ENCODE results near the gene PRKAG3. TPM values are rescaled to one million over a fixed set of nuclear protein-coding genes. Genes with fewer than 3 reads are reported as not detected.

Gene PRKAG3
- total and polyA plus RNA-seq, 2 donors (not counting 3 experiments of a cell fraction or from before 2014, with no cell fraction given): not detected

DNA sequence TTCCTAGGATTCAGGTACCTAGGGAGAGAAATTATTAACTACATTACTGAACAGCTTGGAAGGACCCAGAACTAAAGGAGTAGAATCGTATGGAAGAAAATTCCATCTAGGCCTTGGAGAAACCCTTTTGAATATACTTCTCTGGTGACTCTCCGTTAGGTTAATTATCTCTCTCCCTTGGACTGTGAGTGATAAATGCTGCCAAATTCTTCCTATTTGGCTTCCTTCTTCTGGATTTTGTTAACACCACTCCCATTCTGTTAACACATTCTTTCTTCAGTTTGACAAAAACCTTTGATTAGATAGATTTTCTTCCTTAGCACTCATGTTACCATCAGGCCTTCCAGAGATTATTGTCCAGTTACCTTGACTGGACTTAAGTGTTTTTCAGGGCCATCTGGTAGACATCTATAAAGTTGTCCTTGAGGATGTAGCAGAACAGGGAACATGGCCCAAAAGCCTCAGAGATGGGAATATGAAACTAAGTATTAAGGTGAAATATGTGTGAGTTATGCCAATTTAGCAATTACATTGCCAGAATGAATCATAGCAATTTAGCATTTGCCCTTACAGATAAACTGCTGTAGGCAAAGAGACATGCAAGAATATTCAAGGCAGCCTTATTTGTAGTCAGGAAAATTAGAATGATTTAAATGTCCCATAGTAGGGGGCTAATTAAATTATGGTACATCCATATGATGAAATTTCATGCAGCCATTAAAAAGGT lies 42.9 kb downstream of the PRKAG3 start:
- no peak overlapping the region for H3K4me2 ChIP-seq (ENCODE audit: insufficient read depth, low read length)
- H2AFZ ChIP-seq (ENCODE audit: low read depth, low read length): no peak overlapping the region
- H3K27ac ChIP-seq (ENCODE audit: insufficient read depth, low read depth, low read length): no peak overlapping the region
- peaks cover 0 to 2% of the 10 kb centered on the region in 2 experiments for H3K27me3 ChIP-seq (ENCODE audit: control insufficient read depth in 2 of 2, insufficient read depth in 2 of 2, low read length in 2 of 2)
- POLR2A ChIA-PET: no interaction called here
- H3K79me2 ChIP-seq (ENCODE audit: control insufficient read depth, insufficient read depth, low read length): no peaks in the 10 kb centered on the region
- DNase-seq (ENCODE audit: low read depth, low spot score) (no peak), FAIRE-seq (no peak)
- CTCF ChIA-PET: no interaction called here
- no peaks in the 10 kb centered on the region for H4K20me1 ChIP-seq (replicated peaks; ENCODE audit: control insufficient read depth, extremely low read depth, insufficient read depth, low read length)
- no peaks in the 10 kb centered on the region for H3K9me1 ChIP-seq (replicated peaks; ENCODE audit: control insufficient read depth, extremely low read depth, insufficient read depth, low read length)
- intact Hi-C loops (cut with micrococcal nuclease): no loop called here
- no peak overlapping the region for H3K9ac ChIP-seq (replicated peaks; ENCODE audit: extremely low read depth, insufficient read depth, low read length)
- H3K36me3 ChIP-seq (ENCODE audit: control insufficient read depth in 2 of 2, extremely low read depth in 1 of 2, insufficient read depth in 2 of 2, low read length in 2 of 2): no peaks in the 10 kb centered on the region
- no peak for TF ChIP-seq POLR2AphosphoS5 (IDR thresholded peaks at IDR 0.05; ENCODE audit: insufficient read depth, low read depth, low read length)
- TF ChIP-seq MYC (IDR thresholded peaks at IDR 0.05; ENCODE audit: low read depth, low read length): no peak
- TF ChIP-seq, protein P1, sequence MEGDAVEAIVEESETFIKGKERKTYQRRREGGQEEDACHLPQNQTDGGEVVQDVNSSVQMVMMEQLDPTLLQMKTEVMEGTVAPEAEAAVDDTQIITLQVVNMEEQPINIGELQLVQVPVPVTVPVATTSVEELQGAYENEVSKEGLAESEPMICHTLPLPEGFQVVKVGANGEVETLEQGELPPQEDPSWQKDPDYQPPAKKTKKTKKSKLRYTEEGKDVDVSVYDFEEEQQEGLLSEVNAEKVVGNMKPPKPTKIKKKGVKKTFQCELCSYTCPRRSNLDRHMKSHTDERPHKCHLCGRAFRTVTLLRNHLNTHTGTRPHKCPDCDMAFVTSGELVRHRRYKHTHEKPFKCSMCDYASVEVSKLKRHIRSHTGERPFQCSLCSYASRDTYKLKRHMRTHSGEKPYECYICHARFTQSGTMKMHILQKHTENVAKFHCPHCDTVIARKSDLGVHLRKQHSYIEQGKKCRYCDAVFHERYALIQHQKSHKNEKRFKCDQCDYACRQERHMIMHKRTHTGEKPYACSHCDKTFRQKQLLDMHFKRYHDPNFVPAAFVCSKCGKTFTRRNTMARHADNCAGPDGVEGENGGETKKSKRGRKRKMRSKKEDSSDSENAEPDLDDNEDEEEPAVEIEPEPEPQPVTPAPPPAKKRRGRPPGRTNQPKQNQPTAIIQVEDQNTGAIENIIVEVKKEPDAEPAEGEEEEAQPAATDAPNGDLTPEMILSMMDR (IDR thresholded peaks at IDR 0.05; ENCODE audit: extremely low read depth in 1 of 2, insufficient read depth in 1 of 2, low read depth in 1 of 2, low read length in 2 of 2): no peak
- TF ChIP-seq JUN (IDR thresholded peaks at IDR 0.05; ENCODE audit: borderline replicate concordance, insufficient read depth, insufficient read length, low read depth): no peak
- TF ChIP-seq, protein P2, sequence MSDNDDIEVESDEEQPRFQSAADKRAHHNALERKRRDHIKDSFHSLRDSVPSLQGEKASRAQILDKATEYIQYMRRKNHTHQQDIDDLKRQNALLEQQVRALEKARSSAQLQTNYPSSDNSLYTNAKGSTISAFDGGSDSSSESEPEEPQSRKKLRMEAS (IDR thresholded peaks at IDR 0.05; ENCODE audit: insufficient read depth, insufficient read length): no peak
- TF ChIP-seq FOS (IDR thresholded peaks at IDR 0.05; ENCODE audit: borderline replicate concordance, insufficient read depth, low read length): no peak
- no peak for TF ChIP-seq POLR2A (IDR thresholded peaks at IDR 0.05; ENCODE audit: low read depth, low read length)
- no peak for TF ChIP-seq EZH2 (IDR thresholded peaks at IDR 0.05; ENCODE audit: borderline replicate concordance, low read depth, low read length, severe bottlenecking)
- no peak for TF ChIP-seq GATA2 (IDR thresholded peaks at IDR 0.05; ENCODE audit: insufficient read depth, insufficient read length, low read depth, low read length)
- H3K4me1 ChIP-seq (ENCODE audit: control insufficient read depth, extremely low read depth, insufficient read depth, low read length): no peaks in the 10 kb centered on the region
- no peak overlapping the region for H3K4me3 ChIP-seq (replicated peaks in 1 of 3; ENCODE audit: insufficient read depth in 1 of 3, low read depth in 1 of 3, low read length in 3 of 3)
- H3K9me3 ChIP-seq (replicated peaks; ENCODE audit: control insufficient read depth, insufficient read depth, low read length): no peaks in the 10 kb centered on the region
- dilution Hi-C loops (cut with MboI; ENCODE audit: extremely low pct_ligation_motif_present, low sequenced_read_pairs): no loop called here
- BruUV-seq (replicated peaks): no TSS peak

Data from endothelial cell of umbilical vein (primary cell).